GM10266 (cell line): ENCODE data around the gene NCDN.

Source experiments
- DNase-seq: peaks from one replicate; pipeline ENCODE4 v3.0.0; 2012; ENCODE audit errors: extremely low spot score
- TF ChIP-seq, protein P1 (sequence below): IDR thresholded peaks from 2 replicates; pipeline ENCODE4 v1.5.1; 2012; ENCODE audit warnings: mild to moderate bottlenecking, low read depth; ENCODE audit not compliant: control insufficient read depth, insufficient read depth; ENCODE audit errors: missing control alignments

The NCDN gene

DNA sequence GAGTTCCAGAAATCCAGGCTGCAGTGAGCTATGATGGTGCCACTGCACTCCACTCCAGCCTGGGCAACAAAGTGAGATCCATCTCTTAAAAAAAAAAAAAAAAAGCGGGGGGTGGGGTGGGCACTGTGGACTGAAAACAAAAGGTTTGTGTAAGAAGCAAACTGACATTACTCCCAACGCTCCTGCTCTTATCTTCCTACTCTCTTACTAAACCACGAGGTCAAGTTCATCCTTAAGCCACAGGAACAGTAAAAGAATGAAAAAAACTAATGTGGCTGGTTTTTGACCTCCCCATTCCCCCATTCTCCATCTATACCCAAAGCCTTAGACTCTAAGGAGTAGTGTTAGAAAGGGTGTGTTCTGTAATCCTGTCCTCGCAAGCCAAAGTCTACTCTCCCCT lies 46.3 kb downstream of the NCDN start:
- no peak for DNase-seq
- TF ChIP-seq, protein P1, sequence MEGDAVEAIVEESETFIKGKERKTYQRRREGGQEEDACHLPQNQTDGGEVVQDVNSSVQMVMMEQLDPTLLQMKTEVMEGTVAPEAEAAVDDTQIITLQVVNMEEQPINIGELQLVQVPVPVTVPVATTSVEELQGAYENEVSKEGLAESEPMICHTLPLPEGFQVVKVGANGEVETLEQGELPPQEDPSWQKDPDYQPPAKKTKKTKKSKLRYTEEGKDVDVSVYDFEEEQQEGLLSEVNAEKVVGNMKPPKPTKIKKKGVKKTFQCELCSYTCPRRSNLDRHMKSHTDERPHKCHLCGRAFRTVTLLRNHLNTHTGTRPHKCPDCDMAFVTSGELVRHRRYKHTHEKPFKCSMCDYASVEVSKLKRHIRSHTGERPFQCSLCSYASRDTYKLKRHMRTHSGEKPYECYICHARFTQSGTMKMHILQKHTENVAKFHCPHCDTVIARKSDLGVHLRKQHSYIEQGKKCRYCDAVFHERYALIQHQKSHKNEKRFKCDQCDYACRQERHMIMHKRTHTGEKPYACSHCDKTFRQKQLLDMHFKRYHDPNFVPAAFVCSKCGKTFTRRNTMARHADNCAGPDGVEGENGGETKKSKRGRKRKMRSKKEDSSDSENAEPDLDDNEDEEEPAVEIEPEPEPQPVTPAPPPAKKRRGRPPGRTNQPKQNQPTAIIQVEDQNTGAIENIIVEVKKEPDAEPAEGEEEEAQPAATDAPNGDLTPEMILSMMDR, result no peak

DNA sequence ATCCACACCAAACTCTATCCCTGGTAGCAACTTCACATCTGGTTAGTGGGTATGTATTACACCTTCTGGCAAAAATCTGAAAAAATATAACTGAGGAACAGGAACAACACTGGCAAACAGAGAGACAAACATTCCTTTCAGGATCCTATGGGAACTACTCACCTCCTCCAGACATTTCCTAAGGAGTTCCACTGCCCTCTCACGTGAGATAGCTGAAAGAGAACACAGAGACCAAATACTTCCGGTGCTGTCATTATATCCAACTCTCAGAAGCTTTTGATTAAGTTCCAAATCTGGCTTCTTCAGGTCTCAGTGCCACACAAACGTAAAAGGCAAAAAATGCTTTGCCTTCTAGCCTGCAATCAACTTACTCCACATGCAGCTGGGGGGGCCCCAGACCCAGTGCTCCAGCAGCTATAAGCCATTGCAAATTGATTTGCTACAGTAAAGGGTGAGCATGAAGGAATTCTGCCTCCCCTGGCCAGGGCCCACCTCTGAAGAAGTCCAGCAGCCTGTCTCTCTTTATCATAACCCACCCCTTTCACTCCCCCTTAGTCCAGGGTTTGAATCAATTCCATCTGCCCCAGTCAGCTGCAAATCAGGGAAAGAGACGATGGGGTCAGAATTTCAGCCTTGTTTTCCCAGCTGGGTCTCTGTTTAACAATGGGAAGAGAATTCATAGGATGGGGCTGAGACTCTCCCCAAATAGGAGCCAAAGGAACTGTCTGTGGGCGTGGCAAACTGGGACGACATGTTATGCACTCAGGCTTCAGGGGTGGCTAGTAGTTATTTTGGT lies 47.7 kb downstream of the NCDN start:
- TF ChIP-seq, protein P1, result no peak
- DNase-seq, result no peak

DNA sequence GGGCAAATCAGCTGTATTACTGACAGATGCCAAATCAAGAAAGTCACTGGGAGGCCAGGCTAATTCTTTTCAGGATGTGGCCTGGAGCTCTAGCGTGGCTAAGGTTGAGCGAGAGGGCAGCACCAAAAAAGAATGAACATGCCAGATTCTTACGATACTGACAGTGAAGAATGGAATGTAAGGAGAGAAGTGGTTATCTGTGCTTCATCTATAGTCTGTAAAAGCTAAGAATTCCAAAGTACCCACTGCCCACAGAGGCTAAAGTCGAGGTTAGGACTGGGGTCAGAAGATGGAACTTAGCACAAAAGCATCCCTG lies 48.2 kb downstream of the NCDN start:
- DNase-seq, result no peak
- TF ChIP-seq, protein P1, result no peak

DNA sequence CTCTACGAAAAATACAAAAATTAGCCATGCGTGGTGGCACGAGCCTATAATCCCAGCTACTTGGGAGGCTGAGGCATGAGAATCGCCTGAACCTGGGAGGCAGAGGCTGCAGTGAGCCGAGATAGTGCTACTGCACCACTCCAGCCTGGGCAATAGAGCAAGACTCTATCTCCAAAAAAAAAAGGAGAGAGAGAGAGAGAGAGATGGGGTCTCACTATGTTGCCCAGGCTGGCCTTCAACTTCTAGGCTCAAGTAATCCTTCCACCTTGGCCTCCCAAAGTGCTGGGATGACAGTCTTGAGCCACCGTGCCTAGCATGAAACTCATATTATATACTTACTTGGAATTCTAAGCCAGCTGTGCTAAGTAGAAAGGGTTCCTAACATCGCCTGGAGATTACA lies 54.1 kb downstream of the NCDN start:
- TF ChIP-seq, protein P1, result no peak
- no peak for DNase-seq

DNA sequence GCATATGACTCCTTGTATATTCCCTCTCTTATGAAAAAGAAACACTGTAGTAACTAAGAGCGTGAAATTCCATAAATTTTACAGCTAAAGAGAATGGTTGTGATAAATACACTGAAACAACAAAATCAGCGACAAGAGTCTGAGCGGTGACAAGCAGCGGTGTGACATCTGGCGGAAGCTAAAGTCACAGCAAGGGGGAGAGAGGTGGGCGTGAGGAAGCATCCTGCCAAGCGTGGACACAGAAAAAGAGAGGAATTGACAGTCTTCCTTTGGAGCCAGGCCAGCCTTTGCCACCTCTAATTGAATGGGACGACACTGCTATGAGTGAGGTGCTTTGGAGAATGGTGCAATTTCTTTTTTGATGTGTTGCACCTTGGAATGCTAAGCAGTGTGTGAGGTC lies 57.8 kb downstream of the NCDN start:
- TF ChIP-seq, protein P1, result no peak

More for the DNA sequence above, 57.8 kb downstream of the NCDN start:
- DNase-seq, result no peak
